ENCODE results near the gene TMCC2. TPM values are rescaled to one million over a fixed set of nuclear protein-coding genes. Genes with fewer than 3 reads are reported as not detected.
A peak's percentile ranks its signal among the peaks of the same experiment; 100 is the strongest.

Gene TMCC2
- polyA plus RNA-seq, 1 experiment, result 3.4 TPM

DNA sequence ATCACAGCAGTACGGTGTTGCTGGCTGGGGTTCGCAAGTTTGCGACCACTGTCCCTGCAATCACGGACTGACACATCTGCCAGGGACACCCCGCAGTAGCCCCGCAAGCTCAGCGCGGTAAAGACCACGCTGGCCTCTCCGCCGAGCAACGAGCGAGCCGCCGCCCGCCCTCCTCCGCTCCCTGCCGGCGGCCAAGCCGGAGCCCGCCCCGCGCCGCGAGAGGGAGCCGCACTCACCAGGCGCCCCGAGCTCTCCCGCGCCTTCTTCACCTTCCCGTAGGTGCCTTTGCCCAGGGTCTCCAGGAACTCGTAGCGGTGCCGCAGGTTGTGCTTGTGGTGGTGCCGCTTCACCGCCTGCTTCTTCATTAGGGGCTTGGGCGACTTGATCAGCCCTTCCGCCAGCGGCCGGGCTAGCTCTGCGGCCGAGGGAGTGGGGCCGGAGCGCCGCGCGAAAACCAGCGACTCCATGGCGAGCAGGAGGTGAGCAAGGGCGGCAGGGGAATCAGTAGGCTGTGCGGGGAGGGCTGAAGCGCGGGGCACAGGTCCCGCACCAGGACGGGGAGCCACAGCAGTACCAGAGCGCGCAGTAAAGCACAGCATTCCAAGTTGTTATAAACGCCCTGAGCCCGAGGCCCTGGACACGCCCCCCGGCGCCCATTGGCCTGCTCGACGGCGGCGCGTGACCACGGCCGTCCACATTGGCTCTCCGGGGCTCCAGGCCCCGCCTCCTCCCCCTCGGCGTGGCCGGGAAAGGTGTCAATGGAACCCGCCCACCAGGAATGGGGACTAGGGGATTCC lies 93.6 kb downstream of the TMCC2 start, which contains the start of gene NUAK2:
NUAK2 (minus strand) TSS at position 584 of the 797 bp plus-strand sequence; CDS start at position 467, 117 bp downstream.
- CTCF ChIA-PET, result interaction anchor here (0.6 to 22.5 kb wide), 15 partner anchors 12 to 198 kb away, joined by 3 to 679 read pairs (median 4); no protein-coding TSS in a partner anchor
- no peaks in the 10 kb centered on the region for H3K36me3 ChIP-seq (ENCODE audit: control insufficient read depth, insufficient read depth, low read length)
- H3K27me3 ChIP-seq (ENCODE audit: control insufficient read depth, insufficient read depth, low read length), result no peaks in the 10 kb centered on the region; the same call in 1 of the 2 replicates
- no peak for DNase-seq (ENCODE audit: low read depth)
- peak within 1 kb of the TSS; percentile 84 for H3K4me3 ChIP-seq (ENCODE audit: low read depth, low read length)
- TF ChIP-seq, protein P1, sequence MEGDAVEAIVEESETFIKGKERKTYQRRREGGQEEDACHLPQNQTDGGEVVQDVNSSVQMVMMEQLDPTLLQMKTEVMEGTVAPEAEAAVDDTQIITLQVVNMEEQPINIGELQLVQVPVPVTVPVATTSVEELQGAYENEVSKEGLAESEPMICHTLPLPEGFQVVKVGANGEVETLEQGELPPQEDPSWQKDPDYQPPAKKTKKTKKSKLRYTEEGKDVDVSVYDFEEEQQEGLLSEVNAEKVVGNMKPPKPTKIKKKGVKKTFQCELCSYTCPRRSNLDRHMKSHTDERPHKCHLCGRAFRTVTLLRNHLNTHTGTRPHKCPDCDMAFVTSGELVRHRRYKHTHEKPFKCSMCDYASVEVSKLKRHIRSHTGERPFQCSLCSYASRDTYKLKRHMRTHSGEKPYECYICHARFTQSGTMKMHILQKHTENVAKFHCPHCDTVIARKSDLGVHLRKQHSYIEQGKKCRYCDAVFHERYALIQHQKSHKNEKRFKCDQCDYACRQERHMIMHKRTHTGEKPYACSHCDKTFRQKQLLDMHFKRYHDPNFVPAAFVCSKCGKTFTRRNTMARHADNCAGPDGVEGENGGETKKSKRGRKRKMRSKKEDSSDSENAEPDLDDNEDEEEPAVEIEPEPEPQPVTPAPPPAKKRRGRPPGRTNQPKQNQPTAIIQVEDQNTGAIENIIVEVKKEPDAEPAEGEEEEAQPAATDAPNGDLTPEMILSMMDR (IDR thresholded peaks at IDR 0.05; ENCODE audit: insufficient read depth, low read depth, low read length), result peak; percentile 37; the same call in 1 of the 2 replicates
- POLR2A ChIA-PET, result interaction anchor here (0.7 kb wide), 1 partner anchor 23 kb away, joined by 3 read pairs; no protein-coding TSS in a partner anchor

DNA sequence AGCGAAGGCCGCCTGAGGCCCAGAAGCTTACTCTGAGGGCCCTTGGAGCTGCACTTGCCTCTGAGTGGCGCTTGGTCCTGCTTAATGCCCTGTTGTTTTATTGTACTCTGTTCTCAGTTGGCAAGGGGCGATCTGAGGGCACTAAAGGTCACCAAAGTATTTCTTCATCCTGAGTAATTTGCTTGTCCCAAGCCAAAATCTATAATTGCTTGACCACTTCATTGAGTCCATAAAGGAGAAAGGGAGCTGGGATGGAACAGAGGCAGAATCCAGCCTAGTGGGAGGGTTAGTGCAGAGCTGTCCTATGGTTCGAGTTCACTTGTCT lies 94.2 kb downstream of the TMCC2 start:
- peak overlapping the region; percentile 84 for H3K4me3 ChIP-seq (ENCODE audit: low read depth, low read length)
- TF ChIP-seq, protein P1 (IDR thresholded peaks at IDR 0.05; ENCODE audit: insufficient read depth, low read depth, low read length), result no peak
- DNase-seq (ENCODE audit: low read depth), result no peak
- H3K27me3 ChIP-seq (ENCODE audit: control insufficient read depth, insufficient read depth, low read length), result peaks cover 2% of the 10 kb centered on the region; the same call in 1 of the 2 replicates
- ChIA-PET POLR2A (interaction anchor here (0.7 kb wide), 1 partner anchor 24 kb away, joined by 3 read pairs; no protein-coding TSS in a partner anchor), CTCF (interaction anchor here (0.8 to 22.5 kb wide), 9 partner anchors 12 to 199 kb away, joined by 3 to 679 read pairs (median 6); no protein-coding TSS in a partner anchor)
- no peaks in the 10 kb centered on the region for H3K36me3 ChIP-seq (ENCODE audit: control insufficient read depth, insufficient read depth, low read length)

Other genes with a start within 250 kb of the TMCC2 start
- gene CNTN2, start 184.7 kb upstream of the TMCC2 start, polyA plus RNA-seq (2011; rRNA removed), result not detected in 2 replicates
- 1.5 and 2.1 TPM in 2 replicates for gene TMEM81, start 143.5 kb upstream of the TMCC2 start, polyA plus RNA-seq (2011; rRNA removed)
- 6.4 and 10.8 TPM in 2 replicates for gene RBBP5, start 106.0 kb upstream of the TMCC2 start, polyA plus RNA-seq (2011; rRNA removed)
- 9.7 and 11.5 TPM in 2 replicates for gene DSTYK, start 16.2 kb upstream of the TMCC2 start, polyA plus RNA-seq (2011; rRNA removed)
- 3.4 and 5.8 TPM in 2 replicates for gene NUAK2, start 93.8 kb downstream of the TMCC2 start, polyA plus RNA-seq (2011; rRNA removed)
- not detected in 2 replicates for gene KLHDC8A, start 129.0 kb downstream of the TMCC2 start, polyA plus RNA-seq (2011; rRNA removed)
- not detected in 2 replicates for gene LEMD1, start 194.1 kb downstream of the TMCC2 start, polyA plus RNA-seq (2011; rRNA removed)
- 0.02 TPM in 1 of 2 replicates, not detected in the other for gene BLACAT1, start 228.1 kb downstream of the TMCC2 start, polyA plus RNA-seq (2011; rRNA removed)